Ishikawa (cell line): ENCODE measurements around the gene ZNF644.

Experiments
- CREB1 ChIP-seq: IDR thresholded peaks from 2 replicates; pipeline ENCODE4 v1.6.1; 2012; ENCODE audit warnings: low read depth
- EGR1 ChIP-seq: IDR thresholded peaks from 2 replicates; pipeline ENCODE4 v1.6.1; 2012
- EP300 ChIP-seq: IDR thresholded peaks from 2 replicates; pipeline ENCODE4 v1.6.1; 2012; ENCODE audit warnings: borderline replicate concordance
- MAX ChIP-seq: IDR thresholded peaks from 2 replicates; pipeline ENCODE4 v1.6.1; 2012
- RAD21 ChIP-seq: IDR thresholded peaks from 2 replicates; pipeline ENCODE4 v1.6.1; 2012; ENCODE audit warnings: low read depth
- TEAD4 ChIP-seq: IDR thresholded peaks from 2 replicates; pipeline ENCODE4 v1.6.1; 2012
- YY1 ChIP-seq: IDR thresholded peaks from 2 replicates; pipeline ENCODE4 v1.6.1; 2012; ENCODE audit warnings: low read depth

- TF ChIP-seq EP300 (no peak), MAX (no peak), TEAD4 (no peak), CREB1 (no peak), YY1 (no peak), RAD21 (no peak), EGR1 (no peak)
These were observed 62.3 kb downstream of the ZNF644 start for GRCh38 chr1:90959352-90960206.
